Measurements from ENCODE around the gene SIRT7.
"Not testable (repeated sequence)": the region's sequence is repeated elsewhere in the genome, so short reads cannot be mapped to it uniquely, and the experiment has no call there.

SIRT7 gene

DNA sequence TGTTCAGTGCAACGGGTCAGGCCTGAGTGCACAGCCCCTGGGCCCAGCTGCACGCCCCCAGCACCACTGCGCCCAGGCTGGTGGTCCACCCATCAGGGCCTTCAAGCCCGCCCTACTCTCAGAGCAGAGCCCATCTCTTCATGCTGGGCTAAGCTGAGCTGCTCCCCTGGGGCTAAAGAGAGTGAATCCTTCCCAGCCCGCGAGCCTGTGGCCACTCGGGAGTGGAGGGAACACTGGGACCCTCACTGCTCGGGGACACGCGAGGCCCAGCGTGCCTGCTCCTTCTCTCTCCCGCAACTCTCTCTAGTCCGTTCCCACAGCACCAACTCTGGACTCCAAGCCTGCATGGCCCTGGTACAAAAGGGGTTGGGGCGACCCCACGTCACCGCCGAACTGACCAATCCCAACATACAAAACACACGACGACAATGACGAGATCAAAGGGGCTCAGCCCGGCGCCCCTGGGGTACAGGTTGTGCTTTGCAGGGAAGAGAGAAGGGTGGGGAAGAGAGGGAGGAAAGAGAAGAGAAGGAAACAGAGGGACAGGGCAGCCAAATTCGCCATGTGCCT is 4.1 kb upstream of the SIRT7 start:
- no peak for DNase-seq (ENCODE audit: low spot score)
- no peak for FAIRE-seq

- FAIRE-seq (no peak), DNase-seq (ENCODE audit: low spot score) (no peak)
Observed at GRCh38 chr17:81921537-81921862, 3.5 kb upstream of the SIRT7 start.

GRCh38 chr17:81920612-81921536 is 2.9 kb upstream of the SIRT7 start:
- FAIRE-seq, result no peak

DNA sequence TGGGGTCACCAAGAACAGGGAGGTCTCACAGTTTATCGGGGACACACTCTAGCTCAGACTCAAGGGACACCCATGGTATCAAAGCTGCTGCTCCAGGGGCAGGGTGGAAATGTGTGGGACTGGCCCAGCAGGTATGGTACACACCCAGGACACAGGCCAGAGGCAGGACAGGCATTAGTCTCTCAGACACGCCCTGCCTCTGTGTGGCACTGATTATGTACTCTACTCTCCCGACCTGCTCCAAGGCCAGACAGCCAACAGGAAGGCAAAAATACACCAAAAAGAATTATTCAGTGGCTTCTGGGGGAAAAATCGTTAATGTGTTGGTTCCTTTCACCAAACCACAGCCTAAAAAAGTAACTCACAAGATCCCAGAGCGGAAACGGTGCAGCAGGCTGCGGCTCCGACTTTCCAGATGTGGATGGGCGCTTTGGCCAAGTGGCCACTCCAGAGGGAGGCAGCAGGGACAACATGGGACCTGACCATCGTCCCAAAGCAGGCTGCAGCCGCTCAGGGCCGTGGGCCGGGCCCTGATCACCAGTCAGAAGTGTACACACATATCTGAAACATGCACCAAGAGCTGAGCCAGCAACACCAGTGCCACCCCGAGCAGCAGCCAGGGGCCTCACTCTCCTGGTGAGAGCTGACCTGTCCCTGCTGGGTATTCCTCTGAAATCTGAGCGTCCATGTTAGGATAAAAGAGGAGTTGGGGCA is 1.0 kb upstream of the SIRT7 start:
- DNase-seq (ENCODE audit: low spot score) (no peak), FAIRE-seq (no peak)

More at GRCh38 chr17:81920612-81921536, 2.9 kb upstream of the SIRT7 start:
- no peak for DNase-seq (ENCODE audit: low spot score)

- not testable (repeated sequence) for DNase-seq (ENCODE audit: low spot score); FAIRE-seq
Observed at GRCh38 chr17:81918333-81918669, 325 bp upstream of the SIRT7 start.

DNA sequence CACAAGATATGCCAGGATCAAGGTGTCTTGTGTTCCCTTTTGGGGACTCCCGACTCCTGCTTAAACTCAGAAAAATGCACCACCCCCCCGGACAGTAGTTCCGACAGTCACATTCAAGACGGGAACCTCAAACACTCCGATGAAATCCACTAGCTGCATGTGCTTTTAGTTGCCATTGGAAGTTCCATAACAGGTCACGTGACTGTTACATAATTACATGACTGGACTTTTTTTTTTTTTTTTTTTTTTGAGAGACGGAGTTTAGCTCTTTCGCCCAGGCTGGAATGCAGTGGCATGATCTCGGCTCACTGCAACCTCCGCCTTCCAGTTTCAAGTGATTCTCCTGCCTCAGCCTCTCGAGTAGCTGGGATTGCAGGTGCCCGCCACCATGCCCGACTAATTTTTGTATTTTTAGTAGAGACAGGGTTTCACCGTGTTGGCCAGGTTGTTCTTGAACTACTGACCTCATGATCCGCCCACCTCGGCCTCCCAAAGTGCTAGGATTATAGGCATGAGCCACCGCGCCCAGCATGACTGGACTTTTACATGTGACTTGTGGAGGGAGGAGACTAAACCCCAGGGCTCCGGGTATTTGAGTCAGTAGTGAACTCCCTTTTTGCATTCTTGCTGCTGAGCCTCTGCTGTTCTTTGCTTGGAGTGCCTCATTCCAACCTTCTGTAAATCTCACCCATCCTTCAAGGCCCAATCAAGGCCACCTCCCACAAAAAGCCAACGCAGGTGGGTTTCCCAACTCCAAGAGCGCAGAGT is 1.6 kb downstream of the SIRT7 start:
- DNase-seq (ENCODE audit: low spot score), result peak; percentile 87
- FAIRE-seq, result peak; percentile 26

DNA sequence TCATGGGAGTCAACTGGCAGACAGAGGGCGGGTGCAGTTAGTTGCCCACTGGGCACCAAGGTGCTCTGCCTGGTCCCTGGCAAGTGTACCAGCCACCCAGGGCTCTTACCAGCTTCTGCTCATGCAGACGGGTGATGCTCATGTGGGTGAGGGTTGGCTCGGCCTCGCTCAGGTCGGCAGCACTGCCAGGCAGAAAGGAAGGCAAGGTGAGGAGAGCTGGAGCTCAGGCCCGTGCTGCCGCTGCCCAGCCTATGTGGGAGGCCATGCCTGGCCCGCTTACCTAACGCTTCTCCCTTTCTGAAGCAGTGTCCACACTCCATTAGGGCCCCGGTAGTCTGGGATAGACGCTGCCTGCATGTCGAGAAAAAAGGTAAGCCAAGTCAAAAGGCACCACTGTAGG is 2.6 kb downstream of the SIRT7 start:
- DNase-seq (ENCODE audit: low spot score), result no peak
- no peak for FAIRE-seq

GRCh38 chr17:81914103-81914850 is 3.7 kb downstream of the SIRT7 start:
- DNase-seq (ENCODE audit: low spot score) (no peak), FAIRE-seq (no peak)

DNA sequence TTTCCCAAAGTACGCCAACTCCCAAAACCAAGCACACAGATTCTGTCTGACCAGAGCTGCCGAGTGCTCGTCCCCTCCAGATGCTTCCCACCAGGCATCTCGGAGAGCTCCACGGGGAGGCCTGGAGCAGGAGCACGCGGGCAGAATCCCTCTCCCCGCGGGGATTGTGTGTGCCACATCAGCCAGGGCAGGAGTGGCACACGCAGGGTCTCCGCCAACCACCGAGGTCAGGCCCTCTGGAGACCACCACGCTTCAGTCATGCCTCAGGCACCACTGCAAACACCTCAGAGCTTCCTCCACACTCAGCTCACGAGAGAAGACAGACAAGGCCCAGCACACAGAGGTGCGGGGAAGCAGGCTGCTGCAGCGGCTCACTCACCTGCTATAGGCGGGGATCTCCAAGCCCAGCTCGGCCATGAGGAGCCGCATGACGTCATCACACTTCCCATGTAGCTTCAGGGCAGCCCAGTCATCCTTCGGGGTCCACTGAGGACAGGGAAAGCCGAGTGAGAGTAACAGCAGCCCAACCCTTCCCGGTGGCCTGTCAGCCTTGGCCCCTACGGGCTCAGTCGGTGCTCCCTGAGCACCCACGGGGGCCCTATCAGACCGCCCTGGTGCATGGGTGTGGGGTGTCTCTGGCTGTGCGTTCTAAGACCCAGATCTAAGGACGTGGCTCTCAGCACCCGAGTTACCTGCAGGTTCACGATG is 4.4 kb downstream of the SIRT7 start:
- DNase-seq (ENCODE audit: low spot score) (no peak), FAIRE-seq (no peak)

DNA sequence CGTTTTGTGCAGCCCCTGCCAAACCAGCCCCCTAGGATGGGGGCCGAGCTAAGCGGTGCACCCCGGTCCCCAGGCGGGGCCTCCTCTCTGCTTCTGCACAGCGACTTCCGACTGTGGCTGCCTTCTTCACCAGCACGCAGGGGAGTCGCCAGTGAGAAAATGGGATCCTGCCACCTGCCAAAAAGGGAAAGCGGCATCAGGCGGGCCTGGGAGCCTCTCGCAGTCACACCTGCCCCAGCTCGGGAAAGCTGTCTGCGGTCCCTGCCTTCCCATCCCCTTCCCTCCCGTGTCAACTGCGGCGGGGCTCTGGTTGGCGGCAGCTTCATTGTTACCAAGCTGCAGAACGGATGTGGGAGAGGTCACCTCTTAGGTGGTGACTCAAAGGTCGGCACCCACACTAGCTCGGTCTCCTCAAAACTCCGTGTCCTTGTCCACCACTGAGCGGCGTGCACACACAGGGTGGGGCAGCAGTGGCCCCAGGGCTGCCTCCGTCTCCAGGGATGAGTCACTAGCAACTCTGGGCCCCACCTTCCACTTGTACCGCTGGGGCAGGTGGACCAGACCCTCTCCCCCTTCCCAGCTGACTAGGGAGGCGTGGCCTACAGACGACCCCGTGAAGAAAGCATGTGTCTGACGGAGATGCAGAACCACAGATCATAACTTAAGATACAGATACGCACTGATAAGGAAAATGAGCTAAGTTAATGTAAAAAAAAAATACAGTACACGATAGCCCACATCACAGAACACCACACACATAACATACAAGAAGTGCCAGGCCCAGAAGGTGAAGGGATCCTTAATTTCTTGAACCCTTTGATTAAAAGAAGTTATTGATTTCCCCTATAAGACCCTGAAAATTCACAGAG is 5.3 kb downstream of the SIRT7 start:
- DNase-seq (ENCODE audit: low spot score) (no peak), FAIRE-seq (no peak)

DNA sequence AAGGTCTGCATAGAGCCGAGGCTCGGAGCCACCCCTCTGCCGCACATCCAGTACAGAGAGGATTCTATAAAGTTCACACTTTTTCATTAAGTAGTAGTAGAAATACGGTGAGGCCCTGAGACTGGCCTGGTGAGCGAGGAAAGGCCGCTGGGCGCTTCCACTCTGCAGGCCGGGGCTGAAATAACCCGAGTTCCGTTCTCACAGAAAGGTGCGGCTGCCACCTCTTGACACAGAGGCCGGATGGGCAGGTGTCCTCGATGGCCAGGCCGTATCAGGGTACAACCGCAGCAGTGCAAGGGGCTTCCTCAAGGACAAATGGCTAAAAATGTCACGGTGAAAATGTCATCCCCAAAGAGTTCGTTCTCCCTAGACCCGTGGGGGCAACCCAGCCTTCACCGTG is 6.0 kb downstream of the SIRT7 start:
- FAIRE-seq, result no peak
- no peak for DNase-seq (ENCODE audit: low spot score)

- peak; percentile 68 for DNase-seq (ENCODE audit: low spot score)
- no peak for FAIRE-seq
Observed at GRCh38 chr17:81911277-81911961, 6.6 kb downstream of the SIRT7 start, which contains the start of gene PCYT2. Gene PCYT2 (minus strand): TSS chr17:81911399. CDS start chr17:81911355, 44 bp downstream.

- no peak for FAIRE-seq
- no peak for DNase-seq (ENCODE audit: low spot score)
Observed at GRCh38 chr17:81910840-81911276, 7.1 kb downstream of the SIRT7 start.

DNA sequence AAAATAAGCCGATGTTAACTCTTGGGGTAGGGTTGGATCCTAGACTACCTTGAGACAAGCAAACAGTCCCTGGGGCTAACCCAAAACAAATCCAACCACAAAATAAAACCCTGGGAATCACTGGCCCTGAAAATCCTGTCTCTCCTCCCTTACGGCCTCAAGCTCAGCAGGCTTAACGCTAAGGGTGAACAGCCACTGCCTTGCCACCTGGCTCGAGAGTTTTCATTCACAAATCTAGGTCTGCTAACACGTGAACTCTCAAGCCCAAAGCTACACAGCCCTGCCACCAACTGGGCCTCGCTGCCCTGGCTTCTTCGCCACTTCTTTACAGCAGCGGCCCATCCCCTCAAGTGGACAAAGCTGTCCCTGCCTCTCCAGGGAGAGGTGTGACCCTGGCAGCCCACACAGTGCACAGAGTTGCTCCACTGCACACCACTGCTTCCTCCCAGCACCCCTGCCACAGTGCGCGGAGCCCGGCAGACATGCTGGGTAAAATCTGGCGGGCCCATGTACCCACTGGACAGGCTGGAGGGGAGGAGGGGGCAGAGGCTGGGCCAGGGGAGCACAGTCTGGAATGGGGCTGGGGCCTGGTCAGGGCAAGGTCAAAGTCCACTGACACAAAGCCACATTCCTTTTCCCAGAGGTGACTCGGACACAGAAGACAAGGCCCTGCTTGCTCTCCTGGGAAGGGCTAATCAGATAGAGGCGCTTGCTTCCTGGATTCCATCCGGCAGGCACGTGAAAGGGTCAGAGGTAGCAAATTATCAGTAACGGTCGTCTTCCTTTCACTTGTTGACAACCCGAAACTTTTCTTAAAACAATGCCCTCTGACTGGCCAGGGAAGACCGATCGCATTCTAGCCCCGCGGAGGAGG is 7.8 kb downstream of the SIRT7 start:
- FAIRE-seq (no peak), DNase-seq (ENCODE audit: low spot score) (peak; percentile 45)

- no peak for DNase-seq (ENCODE audit: low spot score)
- no peak for FAIRE-seq
Observed at GRCh38 chr17:81909231-81909630, 8.7 kb downstream of the SIRT7 start.

DNA sequence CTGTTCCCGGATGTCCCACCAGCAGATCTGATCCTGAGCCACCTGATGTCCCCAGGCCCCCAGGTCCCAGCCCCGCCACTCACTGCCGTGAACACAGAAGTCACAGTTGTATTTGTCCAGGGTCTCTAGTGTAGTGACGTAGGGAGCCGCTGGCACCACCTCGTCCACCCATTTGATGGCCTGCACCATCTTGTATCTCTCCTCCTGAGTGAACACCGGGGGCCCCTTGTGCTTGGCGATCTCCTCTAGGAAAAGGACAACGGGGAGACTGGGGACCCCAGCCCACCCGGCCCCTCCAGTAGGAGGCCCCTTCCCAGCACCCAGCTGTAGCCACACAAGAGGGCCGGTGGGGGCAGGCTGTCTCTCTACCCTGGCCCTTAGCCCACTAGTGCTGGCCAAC is 9.2 kb downstream of the SIRT7 start:
- no peak for DNase-seq (ENCODE audit: low spot score)

More for the DNA sequence above, 9.2 kb downstream of the SIRT7 start:
- FAIRE-seq, result no peak

Data from RCC 7860 (cell line).